ENCODE measurements around the gene COPS3. TPM values are rescaled to one million over a fixed set of nuclear protein-coding genes. Genes with fewer than 3 reads are reported as not detected.
A peak's percentile ranks its signal among the peaks of the same experiment; 100 is the strongest.

Gene COPS3
- total and polyA plus RNA-seq, 9 of the 15 experiments (the other 6 are each of a cell fraction or from before 2014, with no cell fraction given): 92.4 to 295 (median 167) TPM

GRCh38 chr17:17205368-17206123, 75.5 kb downstream of the COPS3 start (continued):
- TF ChIP-seq ZBTB40 (IDR thresholded peaks at IDR 0.05): 0 out of 2 replicates have a peak, but pooled peaks have one; percentile 59
- 0 out of 2 replicates have a peak, but pooled peaks have one; percentile 6 for TF ChIP-seq ZBTB40 (CRISPR knock-in tag; IDR thresholded peaks at IDR 0.05)
- TF ChIP-seq RBM34 (IDR thresholded peaks at IDR 0.05; ENCODE audit: borderline replicate concordance, insufficient read depth, low read length): no peak
- TF ChIP-seq ZNF124 (CRISPR knock-in tag; IDR thresholded peaks at IDR 0.05): 0 out of 2 replicates have a peak, but pooled peaks have one; percentile 3
- TF ChIP-seq NCOA1 (IDR thresholded peaks at IDR 0.05; ENCODE audit: low read depth): no peak
- peak; percentile 40 for TF ChIP-seq CHD1 (IDR thresholded peaks at IDR 0.05; ENCODE audit: low read length)
- no peak for TF ChIP-seq JUN (IDR thresholded peaks at IDR 0.05; ENCODE audit: borderline replicate concordance, low read depth, low read length)
- 0 out of 2 replicates have a peak, but pooled peaks have one; percentile 66 for TF ChIP-seq JUN (CRISPR knock-in tag; IDR thresholded peaks at IDR 0.05; ENCODE audit: borderline replicate concordance)
- peak; percentile 84 for TF ChIP-seq HNRNPLL (IDR thresholded peaks at IDR 0.05; ENCODE audit: low read depth, low read length, poor library complexity, severe bottlenecking)
- TF ChIP-seq CREM (IDR thresholded peaks at IDR 0.05; ENCODE audit: low read depth): peak; percentile 16; the same call in 1 of the 2 replicates
- TF ChIP-seq ZNF23 (CRISPR knock-in tag; IDR thresholded peaks at IDR 0.05): no peak
- TF ChIP-seq BDP1 (IDR thresholded peaks at IDR 0.05; ENCODE audit: insufficient read depth, insufficient read length): no peak
- TF ChIP-seq CSDE1 (IDR thresholded peaks at IDR 0.05): no peak
- TF ChIP-seq CBFA2T2 (conservative IDR thresholded peaks at IDR 0.05): no peak
- TF ChIP-seq, protein P1, sequence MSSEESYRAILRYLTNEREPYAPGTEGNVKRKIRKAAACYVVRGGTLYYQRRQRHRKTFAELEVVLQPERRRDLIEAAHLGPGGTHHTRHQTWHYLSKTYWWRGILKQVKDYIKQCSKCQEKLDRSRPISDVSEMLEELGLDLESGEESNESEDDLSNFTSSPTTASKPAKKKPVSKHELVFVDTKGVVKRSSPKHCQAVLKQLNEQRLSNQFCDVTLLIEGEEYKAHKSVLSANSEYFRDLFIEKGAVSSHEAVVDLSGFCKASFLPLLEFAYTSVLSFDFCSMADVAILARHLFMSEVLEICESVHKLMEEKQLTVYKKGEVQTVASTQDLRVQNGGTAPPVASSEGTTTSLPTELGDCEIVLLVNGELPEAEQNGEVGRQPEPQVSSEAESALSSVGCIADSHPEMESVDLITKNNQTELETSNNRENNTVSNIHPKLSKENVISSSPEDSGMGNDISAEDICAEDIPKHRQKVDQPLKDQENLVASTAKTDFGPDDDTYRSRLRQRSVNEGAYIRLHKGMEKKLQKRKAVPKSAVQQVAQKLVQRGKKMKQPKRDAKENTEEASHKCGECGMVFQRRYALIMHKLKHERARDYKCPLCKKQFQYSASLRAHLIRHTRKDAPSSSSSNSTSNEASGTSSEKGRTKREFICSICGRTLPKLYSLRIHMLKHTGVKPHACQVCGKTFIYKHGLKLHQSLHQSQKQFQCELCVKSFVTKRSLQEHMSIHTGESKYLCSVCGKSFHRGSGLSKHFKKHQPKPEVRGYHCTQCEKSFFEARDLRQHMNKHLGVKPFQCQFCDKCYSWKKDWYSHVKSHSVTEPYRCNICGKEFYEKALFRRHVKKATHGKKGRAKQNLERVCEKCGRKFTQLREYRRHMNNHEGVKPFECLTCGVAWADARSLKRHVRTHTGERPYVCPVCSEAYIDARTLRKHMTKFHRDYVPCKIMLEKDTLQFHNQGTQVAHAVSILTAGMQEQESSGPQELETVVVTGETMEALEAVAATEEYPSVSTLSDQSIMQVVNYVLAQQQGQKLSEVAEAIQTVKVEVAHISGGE (CRISPR knock-in tag; IDR thresholded peaks at IDR 0.05): 0 out of 6 replicates have a peak, but pooled peaks of 1 of the 3 experiments have one; percentile 41
- no peak for TF ChIP-seq RB1 (IDR thresholded peaks at IDR 0.05; ENCODE audit: low read depth)

Measured in K562 (cell line).